SU-DHL-6 (cell line): Measurements from ENCODE around the gene SH3BP2.

Experiments
- CTCF ChIP-seq: fragments of 200-600 bp; sonication (generic); IDR thresholded peaks from one replicate; pipeline ENCODE4 v1.5.1; 2017; ENCODE audit warnings: antibody characterized with exemption, mild to moderate bottlenecking, low read length, moderate library complexity; ENCODE audit not compliant: insufficient read depth, poor library complexity, severe bottlenecking
- EZH2phosphoT487 ChIP-seq: fragments of 200-600 bp; sonication (generic), shearing (Covaris generic); conservative IDR thresholded peaks from 2 replicates; pipeline ENCODE4 v1.6.1; 2018; ENCODE audit warnings: mild to moderate bottlenecking, antibody characterized with exemption, low read length, moderate library complexity, mixed read lengths

- TF ChIP-seq CTCF (no peak), EZH2phosphoT487 (no peak)
Observed at GRCh38 chr4:2814627-2815270, 21.9 kb downstream of the SH3BP2 start.
